Ishikawa (cell line): ENCODE measurements around the gene PTGER1.

Source experiments
- CEBPB ChIP-seq: IDR thresholded peaks from 2 replicates; pipeline ENCODE4 v1.6.1; 2012
- CREB1 ChIP-seq: IDR thresholded peaks from 2 replicates; pipeline ENCODE4 v1.6.1; 2012; ENCODE audit warnings: low read depth
- EGR1 ChIP-seq: IDR thresholded peaks from 2 replicates; pipeline ENCODE4 v1.6.1; 2012
- EP300 ChIP-seq: IDR thresholded peaks from 2 replicates; pipeline ENCODE4 v1.6.1; 2012; ENCODE audit warnings: borderline replicate concordance
- FOXM1 ChIP-seq: IDR thresholded peaks from 2 replicates; pipeline ENCODE4 v1.6.1; 2012; ENCODE audit warnings: low read depth, borderline replicate concordance
- MAX ChIP-seq: IDR thresholded peaks from 2 replicates; pipeline ENCODE4 v1.6.1; 2012
- NFIC ChIP-seq: IDR thresholded peaks from 2 replicates; pipeline ENCODE4 v1.6.1; 2012
- RAD21 ChIP-seq: IDR thresholded peaks from 2 replicates; pipeline ENCODE4 v1.6.1; 2012; ENCODE audit warnings: low read depth
- REST ChIP-seq: IDR thresholded peaks from 2 replicates; pipeline ENCODE4 v1.6.1; 2012; ENCODE audit warnings: low read depth, mild to moderate bottlenecking
- TAF1 ChIP-seq: IDR thresholded peaks from 2 replicates; pipeline ENCODE4 v1.6.1; 2012; ENCODE audit warnings: low read depth, mild to moderate bottlenecking
- TEAD4 ChIP-seq: IDR thresholded peaks from 2 replicates; pipeline ENCODE4 v1.6.1; 2012
- USF1 ChIP-seq: IDR thresholded peaks from 2 replicates; pipeline ENCODE4 v1.6.1; 2012
- YY1 ChIP-seq: IDR thresholded peaks from 2 replicates; pipeline ENCODE4 v1.6.1; 2012; ENCODE audit warnings: low read depth
- ZBTB7A ChIP-seq: IDR thresholded peaks from 2 replicates; pipeline ENCODE4 v1.6.1; 2012; ENCODE audit warnings: low read depth

GRCh38 chr19:14437578-14438140 is 37.5 kb downstream of the PTGER1 start:
- TF ChIP-seq RAD21 (no peak), NFIC (no peak), MAX (no peak), EGR1 (no peak), CREB1 (no peak), ZBTB7A (no peak), CEBPB (no peak), YY1 (no peak), EP300 (no peak), FOXM1 (no peak), TEAD4 (no peak), REST (no peak), TAF1 (no peak), USF1 (no peak)
